Immature natural killer cell (primary cell): Measurements from ENCODE around the gene MMP26. TPM values are rescaled to one million over a fixed set of nuclear protein-coding genes. Genes with fewer than 3 reads are reported as not detected.
"Not testable (repeated sequence)": the region's sequence is repeated elsewhere in the genome, so short reads cannot be mapped to it uniquely, and the experiment has no call there.

Source experiments
- DNase-seq, 3 donors: peaks; one replicate each; pipeline ENCODE4 v3.0.0; 2022; ENCODE audit warnings: mixed read lengths in 1 of 3
- H3K27ac Mint-ChIP-seq, 6 donors: one replicate each; pipeline ENCODE4 v1.8.0; 2020; ENCODE audit warnings: mixed read lengths in 6 of 6, mild to moderate bottlenecking in 5 of 6, inconsistent platforms in 4 of 6, moderate library complexity in 3 of 6
- H3K27me3 Mint-ChIP-seq, 3 donors: one replicate each; pipeline ENCODE4 v1.8.0; 2020 to 2021; ENCODE audit warnings: low read depth in 3 of 3, mild to moderate bottlenecking in 3 of 3, mixed read lengths in 3 of 3, moderate library complexity in 3 of 3, inconsistent platforms in 1 of 3
- H3K36me3 Mint-ChIP-seq, 3 donors: one replicate each; pipeline ENCODE4 v1.8.0; 2020; ENCODE audit warnings: mixed read lengths in 3 of 3, inconsistent platforms in 2 of 3, mild to moderate bottlenecking in 2 of 3
- H3K4me1 Mint-ChIP-seq, 2 donors: one replicate each; pipeline ENCODE4 v1.8.0; 2020; ENCODE audit warnings: inconsistent platforms in 2 of 2, mild to moderate bottlenecking in 2 of 2, mixed read lengths in 2 of 2, moderate library complexity in 1 of 2
- H3K4me3 Mint-ChIP-seq, 5 donors: one replicate each; pipeline ENCODE4 v1.8.0; 2020; ENCODE audit warnings: mild to moderate bottlenecking in 5 of 5, mixed read lengths in 5 of 5, inconsistent platforms in 3 of 5, moderate library complexity in 3 of 5
- H3K9me3 Mint-ChIP-seq, 6 donors: one replicate each; pipeline ENCODE4 v1.8.0; 2020; ENCODE audit warnings: mild to moderate bottlenecking in 6 of 6, mixed read lengths in 6 of 6, inconsistent platforms in 4 of 6, moderate library complexity in 3 of 6
- polyA plus RNA-seq, 3 donors: library from polyadenylated mRNA; unstranded; fragments of 300-500 nt; fragmentation: Illumina TruSeq; gene quantifications; one replicate each; pipeline ENCODE4 v1.2.3, GENCODE V29; 2021

MMP26 gene
- polyA plus RNA-seq, 3 donors from 2014 or later = not detected

DNA sequence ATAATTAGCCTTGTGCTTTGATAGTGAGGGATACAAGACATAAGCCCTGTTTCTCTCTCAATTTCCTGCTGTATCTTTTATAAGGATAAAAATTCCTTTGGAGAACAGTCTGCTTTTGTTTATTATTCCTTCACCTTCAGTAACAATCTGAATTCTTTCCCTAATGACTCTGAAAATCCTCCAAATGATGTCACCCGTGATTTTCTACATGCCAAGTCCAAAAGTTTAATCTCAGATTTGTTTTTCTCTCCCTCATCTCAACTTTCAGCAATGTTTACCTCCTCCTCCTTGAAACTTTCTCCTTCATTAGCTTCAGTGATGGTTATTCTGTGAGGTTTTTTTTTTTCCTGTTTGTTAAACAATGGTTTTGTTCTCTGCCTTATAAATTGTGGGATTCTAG is 9.1 kb upstream of the MMP26 start:
- no peaks in the 10 kb centered on the region for H3K4me1 Mint-ChIP-seq
- no peak for DNase-seq
- no peak overlapping the region for H3K4me3 Mint-ChIP-seq
- H3K27me3 Mint-ChIP-seq = peaks cover 0 to 8% (median 0%) of the 10 kb centered on the region in 3 donors
- H3K27ac Mint-ChIP-seq = no peak overlapping the region
- H3K9me3 Mint-ChIP-seq = no peaks in the 10 kb centered on the region
- H3K36me3 Mint-ChIP-seq = no peaks in the 10 kb centered on the region

DNA sequence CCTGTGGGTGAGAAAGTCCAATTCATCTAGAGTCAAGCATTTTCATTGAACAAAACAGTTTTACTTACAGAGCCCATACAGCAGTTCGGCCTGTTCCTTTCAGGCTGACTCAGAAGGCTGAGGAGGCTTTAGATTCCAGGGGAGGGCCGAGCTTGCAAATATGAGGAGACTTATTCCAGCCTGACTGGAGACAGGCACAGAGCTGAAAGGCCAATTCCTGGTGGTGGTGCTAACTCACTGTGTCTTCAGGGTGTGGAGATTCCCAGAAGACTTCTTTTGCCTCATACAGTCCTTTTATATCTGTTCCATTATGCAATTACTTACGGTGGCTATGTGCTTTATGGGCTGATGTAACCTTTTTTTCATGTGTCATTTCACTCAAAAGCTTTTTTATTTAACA is 7.0 kb upstream of the MMP26 start, which contains the start of gene OR51E2:
Gene OR51E2 (minus strand): TSS at position 269 of the 400 bp plus-strand sequence. CDS start 15,142 bp downstream, outside the sequence.
- Mint-ChIP-seq H3K27me3 (no peaks in the 10 kb centered on the region), H3K27ac (no peak within 1 kb of the TSS), H3K9me3 (peaks cover 0 to 1% (median 0%) of the 10 kb centered on the region in 6 donors), H3K36me3 (no peaks in the 10 kb centered on the region), H3K4me3 (peak within 1 kb of the TSS in 1 of 5 donors; percentile 56), H3K4me1 (no peaks in the 10 kb centered on the region)
- no peak for DNase-seq

DNA sequence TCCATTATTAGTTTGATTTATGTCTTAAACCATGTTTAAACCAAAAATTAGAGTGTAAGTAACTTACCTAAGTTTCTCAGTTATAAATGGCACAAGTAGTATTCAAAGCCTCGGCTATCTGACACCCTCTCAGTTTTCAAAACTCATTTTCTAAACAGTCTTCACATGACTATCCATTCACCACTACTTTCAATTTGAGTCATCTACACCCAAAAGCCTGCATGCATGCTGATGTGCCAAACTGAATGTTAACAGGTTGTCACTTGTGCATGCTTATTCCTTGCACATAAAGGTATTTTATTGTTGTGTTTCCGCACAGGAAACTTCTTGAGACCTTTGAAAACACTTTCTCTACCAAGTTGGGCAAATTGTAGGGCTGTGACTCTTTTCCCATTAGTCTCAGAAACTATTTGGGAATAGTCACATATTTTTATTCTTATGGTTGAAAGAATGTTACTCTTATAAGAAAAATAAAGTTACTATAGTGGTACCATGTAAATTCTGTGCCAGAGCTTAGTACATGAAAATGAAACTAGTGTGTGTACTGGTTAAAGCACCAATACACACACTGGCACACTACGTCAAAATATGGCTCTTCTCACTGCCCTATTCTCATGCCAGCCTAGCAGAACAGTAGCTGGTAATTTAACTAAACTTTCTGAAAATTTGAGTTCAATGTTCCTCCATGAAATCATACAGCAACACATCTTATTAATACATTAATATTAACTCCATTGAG is 4.7 kb upstream of the MMP26 start:
- H3K36me3 Mint-ChIP-seq = no peaks in the 10 kb centered on the region
- peaks cover 0 to 1% (median 0%) of the 10 kb centered on the region in 6 donors for H3K9me3 Mint-ChIP-seq
- H3K4me3 Mint-ChIP-seq = peak overlapping the region in 1 of 5 donors; percentile 46
- H3K4me1 Mint-ChIP-seq = no peaks in the 10 kb centered on the region
- no peaks in the 10 kb centered on the region for H3K27me3 Mint-ChIP-seq
- H3K27ac Mint-ChIP-seq = no peak overlapping the region
- DNase-seq = no peak

DNA sequence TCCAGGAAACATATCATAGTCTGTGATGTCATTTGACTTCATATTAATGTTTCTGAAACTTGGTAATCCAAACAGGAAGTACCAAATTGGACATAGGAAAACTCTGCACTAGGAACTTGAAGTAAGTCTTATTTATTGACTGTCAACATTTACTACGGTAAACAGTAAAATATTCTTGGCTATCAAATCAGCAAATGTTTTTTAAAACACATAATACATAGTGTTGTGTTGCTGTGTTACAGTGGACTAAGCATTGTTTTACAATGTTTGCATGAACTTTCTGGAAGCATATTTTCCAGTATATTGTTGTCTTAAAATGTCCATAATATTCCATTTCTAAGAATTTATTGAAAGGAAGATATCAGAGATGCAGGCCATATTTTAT is 4.2 kb upstream of the MMP26 start:
- H3K27me3 Mint-ChIP-seq = no peaks in the 10 kb centered on the region
- no peak for DNase-seq
- H3K4me3 Mint-ChIP-seq = peak overlapping the region in 1 of 5 donors; percentile 46
- H3K27ac Mint-ChIP-seq = no peak overlapping the region
- peaks cover 0 to 1% (median 0%) of the 10 kb centered on the region in 6 donors for H3K9me3 Mint-ChIP-seq
- no peaks in the 10 kb centered on the region for H3K36me3 Mint-ChIP-seq
- no peaks in the 10 kb centered on the region for H3K4me1 Mint-ChIP-seq

DNA sequence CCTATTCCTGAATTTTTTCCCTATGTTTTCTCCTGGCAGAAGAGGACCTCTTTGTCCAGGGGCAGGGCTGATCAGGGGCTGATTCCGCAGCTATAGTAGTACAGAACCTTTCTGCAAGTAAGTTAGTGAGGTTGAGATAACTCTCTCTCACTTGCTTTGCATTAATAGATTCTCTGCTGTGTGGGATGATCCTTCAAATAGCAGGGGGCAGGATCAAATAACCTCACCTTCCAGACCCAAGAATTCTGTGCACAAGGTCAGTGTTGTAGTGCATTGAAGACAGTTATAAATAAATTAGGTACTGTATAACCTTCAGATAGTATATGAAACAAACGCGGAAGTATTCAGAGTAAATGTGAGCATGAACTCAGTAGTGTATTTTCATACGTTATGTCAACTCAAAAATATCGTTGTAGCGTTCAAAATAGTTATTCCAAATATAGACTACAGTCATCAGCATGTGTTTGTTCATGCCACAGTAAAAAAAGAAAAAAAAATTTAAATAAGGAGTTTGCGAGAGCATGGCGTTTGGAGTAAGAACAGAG is 278 bp downstream of the MMP26 start:
- Mint-ChIP-seq H3K27ac (no peak overlapping the region), H3K27me3 (peaks cover 0 to 3% (median 0%) of the 10 kb centered on the region in 3 donors)

DNA sequence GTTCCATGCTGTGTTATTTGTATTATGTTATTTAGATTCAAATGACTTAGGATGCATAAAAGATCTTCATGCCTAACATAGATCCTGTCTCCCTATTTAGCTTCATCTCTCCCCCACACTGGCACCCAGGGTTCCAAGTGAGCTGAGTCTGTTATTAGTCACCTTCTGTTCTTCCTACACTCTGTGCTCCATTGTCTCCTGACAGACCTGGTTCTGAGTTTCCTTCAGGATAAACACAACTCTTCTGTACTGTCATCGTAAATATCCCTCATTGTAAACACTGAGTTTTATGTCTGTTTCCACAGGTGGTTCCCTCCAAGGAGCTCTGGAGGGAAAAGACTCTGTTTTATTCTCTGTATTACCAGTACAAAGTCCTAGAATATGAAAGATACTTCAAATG is 8.7 kb downstream of the MMP26 start:
- no peak for DNase-seq
- no peak overlapping the region for H3K27ac Mint-ChIP-seq
- no peaks in the 10 kb centered on the region for H3K4me1 Mint-ChIP-seq
- no peaks in the 10 kb centered on the region for H3K36me3 Mint-ChIP-seq
- peaks cover 0 to 6% (median 5%) of the 10 kb centered on the region in 3 donors for H3K27me3 Mint-ChIP-seq
- H3K9me3 Mint-ChIP-seq = peaks cover 0 to 2% (median 0%) of the 10 kb centered on the region in 6 donors
- H3K4me3 Mint-ChIP-seq = no peak overlapping the region

More for the DNA sequence above, 278 bp downstream of the MMP26 start:
- Mint-ChIP-seq H3K4me1 (no peaks in the 10 kb centered on the region), H3K4me3 (no peak overlapping the region), H3K9me3 (peaks cover 0 to 1% (median 0%) of the 10 kb centered on the region in 6 donors), H3K36me3 (no peaks in the 10 kb centered on the region)
- no peak for DNase-seq

DNA sequence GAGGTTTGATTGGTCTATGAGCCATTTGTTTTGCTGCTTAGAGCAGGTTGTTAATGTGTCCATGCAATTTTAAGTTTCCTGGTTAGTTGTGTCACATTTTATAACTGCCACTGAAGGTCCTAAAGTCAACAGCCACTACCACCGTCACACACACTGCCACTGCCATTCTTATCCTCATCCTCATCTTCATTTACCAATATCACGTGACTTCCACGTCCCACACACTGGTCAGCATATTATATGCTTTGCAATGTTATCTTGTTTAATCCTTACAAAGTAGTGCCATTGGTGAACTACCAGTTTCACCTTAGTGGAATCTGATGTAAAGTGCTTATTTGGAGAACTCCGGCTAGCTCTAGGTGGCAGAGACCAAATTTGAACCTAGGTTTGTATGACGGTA is 9.7 kb downstream of the MMP26 start:
- Mint-ChIP-seq H3K36me3 (no peaks in the 10 kb centered on the region), H3K27me3 (peaks cover 0 to 6% (median 2%) of the 10 kb centered on the region in 3 donors), H3K4me1 (no peaks in the 10 kb centered on the region), H3K4me3 (no peak overlapping the region), H3K27ac (no peak overlapping the region), H3K9me3 (peaks cover 0 to 5% (median 0%) of the 10 kb centered on the region in 6 donors)
- no peak for DNase-seq

DNA sequence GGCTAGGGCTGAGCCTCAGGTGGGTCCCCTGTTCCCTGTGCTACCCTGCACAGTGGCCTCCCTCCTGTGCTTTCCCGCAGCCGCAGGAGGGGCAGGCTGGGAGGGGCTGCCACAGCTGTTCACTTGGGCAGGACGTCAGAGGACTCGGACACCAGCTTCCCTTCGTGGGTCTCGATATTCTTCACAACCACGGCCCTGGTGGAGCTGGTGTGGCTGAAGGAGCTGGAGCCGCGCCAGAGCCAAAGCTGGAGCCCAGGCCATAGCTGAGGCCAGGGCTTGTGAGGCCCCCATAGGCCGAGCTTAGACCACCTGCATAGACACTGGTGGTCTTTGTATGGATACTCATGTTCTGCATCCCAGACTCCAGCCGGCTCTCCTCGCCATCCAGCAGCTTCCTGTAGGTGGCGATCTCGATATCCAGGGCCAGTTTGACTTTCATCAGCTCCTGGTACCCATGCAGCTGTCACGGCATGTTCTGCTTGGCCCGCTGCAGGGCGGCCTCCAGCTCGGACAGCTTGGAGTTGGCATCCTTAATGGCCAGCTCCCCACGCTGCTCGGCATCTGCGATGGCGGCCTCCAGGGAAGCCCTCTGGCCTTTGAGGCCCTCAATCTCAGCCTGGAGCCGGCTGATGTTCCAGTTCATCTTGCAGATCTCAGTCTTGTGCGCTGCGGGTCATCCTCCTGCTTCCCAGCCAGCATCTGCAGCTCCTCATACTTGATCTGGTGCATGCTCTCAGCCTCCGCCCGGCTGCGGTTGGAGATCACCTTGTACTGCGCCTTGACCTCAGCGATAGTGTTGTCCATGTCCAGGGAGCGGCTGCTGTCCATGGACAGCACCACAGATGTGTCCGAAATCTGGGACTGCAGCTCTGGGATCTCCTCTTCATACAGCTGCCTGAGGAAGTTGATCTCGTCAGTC is 18.3 kb downstream of the MMP26 start:
- H3K4me3 Mint-ChIP-seq, H3K27ac Mint-ChIP-seq, H3K4me1 Mint-ChIP-seq, H3K27me3 Mint-ChIP-seq, DNase-seq, H3K9me3 Mint-ChIP-seq, H3K36me3 Mint-ChIP-seq: not testable (repeated sequence)

DNA sequence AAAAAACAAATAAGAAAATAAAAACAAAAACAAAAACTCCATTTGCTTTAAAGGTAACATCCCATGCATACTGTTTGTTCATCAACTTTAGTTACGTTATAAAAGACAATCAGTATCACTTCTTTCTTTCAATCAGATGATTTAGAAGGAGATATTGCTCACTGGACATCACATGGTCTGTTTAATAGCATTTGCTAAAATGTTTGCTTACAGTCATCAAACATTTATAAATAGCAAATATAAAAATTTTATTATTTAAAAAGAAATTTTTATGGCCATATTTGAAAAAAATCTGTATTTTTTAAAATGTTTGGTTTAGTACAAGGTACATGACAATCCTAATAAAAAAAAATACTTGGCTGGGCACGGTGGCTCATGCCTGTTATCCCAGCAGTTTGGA is 22.6 kb downstream of the MMP26 start:
- Mint-ChIP-seq H3K27ac (no peak overlapping the region), H3K27me3 (peaks cover 0 to 4% (median 2%) of the 10 kb centered on the region in 3 donors), H3K4me3 (no peak overlapping the region), H3K9me3 (no peaks in the 10 kb centered on the region), H3K36me3 (no peaks in the 10 kb centered on the region), H3K4me1 (no peaks in the 10 kb centered on the region)
- DNase-seq = no peak

DNA sequence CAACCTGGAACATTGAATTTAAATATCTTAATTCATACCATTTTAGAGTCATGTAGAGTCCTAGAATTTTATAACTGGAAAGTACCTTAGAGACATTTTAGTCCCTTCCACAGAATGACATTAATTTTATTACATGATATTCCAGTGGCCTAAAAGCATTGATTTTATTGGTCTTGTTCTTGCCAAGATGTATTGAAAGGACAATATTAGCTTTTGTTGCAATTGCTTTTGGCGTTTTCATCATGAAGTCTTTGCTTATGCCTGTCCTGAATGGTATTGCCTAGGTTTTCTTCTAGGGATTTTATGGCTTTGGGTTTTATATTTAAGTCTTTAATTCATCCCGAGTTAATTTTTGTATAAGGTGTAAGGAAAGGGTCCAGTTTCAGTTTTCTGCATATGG is 36.2 kb downstream of the MMP26 start:
- Mint-ChIP-seq H3K27me3 (peaks cover 2 to 4% (median 4%) of the 10 kb centered on the region in 3 donors), H3K4me1 (no peaks in the 10 kb centered on the region), H3K4me3 (no peak overlapping the region), H3K27ac (no peak overlapping the region), H3K36me3 (no peaks in the 10 kb centered on the region), H3K9me3 (no peaks in the 10 kb centered on the region)
- no peak for DNase-seq

DNA sequence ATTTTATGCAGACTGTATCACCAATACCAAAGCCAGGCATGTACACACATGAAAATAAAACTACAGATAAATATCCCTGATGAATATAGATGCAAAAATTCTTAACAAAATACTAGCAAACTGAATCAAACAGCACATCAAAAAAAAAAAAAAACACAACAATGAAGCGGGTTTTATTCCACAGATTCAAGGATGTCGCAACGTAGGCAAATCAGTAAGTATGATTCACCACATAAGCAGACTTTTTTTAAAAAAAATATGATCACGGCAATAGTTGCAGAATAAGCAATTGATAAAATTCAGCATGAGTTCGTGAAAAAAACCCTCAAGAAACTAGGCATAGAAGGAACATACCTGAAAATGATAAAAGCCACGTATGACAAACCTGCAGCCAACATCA is 43.9 kb downstream of the MMP26 start:
- no peaks in the 10 kb centered on the region for H3K4me1 Mint-ChIP-seq
- H3K27ac Mint-ChIP-seq = no peak overlapping the region
- no peak for DNase-seq
- H3K27me3 Mint-ChIP-seq = peaks cover 0 to 3% (median 2%) of the 10 kb centered on the region in 3 donors
- H3K36me3 Mint-ChIP-seq = no peaks in the 10 kb centered on the region
- peaks cover 0 to 8% (median 0%) of the 10 kb centered on the region in 6 donors for H3K9me3 Mint-ChIP-seq
- no peak overlapping the region for H3K4me3 Mint-ChIP-seq

DNA sequence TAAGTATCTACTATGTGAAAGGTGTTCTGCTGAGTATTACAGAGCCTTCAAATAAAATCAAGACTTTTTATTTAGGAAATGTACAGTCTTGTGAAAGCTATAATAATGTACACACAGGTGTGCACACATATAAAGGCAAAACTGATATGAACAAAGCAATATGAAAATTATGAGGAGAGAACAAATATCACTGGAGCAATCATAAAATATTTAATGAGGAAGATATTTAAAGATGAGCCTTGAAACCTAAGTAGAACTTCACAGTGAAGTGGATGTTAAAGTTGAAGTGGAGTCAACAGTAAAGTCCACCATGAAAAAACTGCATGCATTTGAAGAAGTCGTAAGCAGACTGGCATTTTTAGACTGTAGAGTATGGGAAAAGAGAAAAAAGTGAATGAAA is 46.6 kb downstream of the MMP26 start:
- Mint-ChIP-seq H3K4me1 (no peaks in the 10 kb centered on the region), H3K27ac (no peak overlapping the region), H3K9me3 (peaks cover 0 to 9% (median 0%) of the 10 kb centered on the region in 6 donors), H3K27me3 (peaks cover 0 to 5% (median 2%) of the 10 kb centered on the region in 3 donors), H3K4me3 (no peak overlapping the region), H3K36me3 (no peaks in the 10 kb centered on the region)
- DNase-seq = no peak
